Natural killer cell (primary cell): ENCODE measurements around the gene RNF214. TPM values are rescaled to one million over a fixed set of nuclear protein-coding genes. Genes with fewer than 3 reads are reported as not detected.

Experiments used
- ATAC-seq, 3 donors: fragments of 150-1000 bp in 2 of 3; fragments of 200-7000 bp in 1 of 3; cut with Tn5 transposase; 1 replicate in 1 of 3; 2 replicates in 2 of 3; pipeline ENCODE4 v1.10.0; 2021; ENCODE audit warnings: mild to moderate bottlenecking in 2 of 3, moderate library complexity in 2 of 3
- DNase-seq, 2 donors: peaks; one replicate each; pipeline versions ENCODE4 v3.0.0 to v3.0.0-alpha.2; 2013 to 2021; ENCODE audit warnings: mixed read lengths in 1 of 2
- H3K27ac ChIP-seq: one replicate; pipeline ENCODE4 v1.5.1; 2013; ENCODE audit warnings: mild to moderate bottlenecking, low read length
- H3K27me3 ChIP-seq: one replicate; pipeline ENCODE4 v1.6.1; 2013; ENCODE audit warnings: low read length; ENCODE audit not compliant: control insufficient read depth, insufficient read depth
- H3K36me3 ChIP-seq: one replicate; pipeline ENCODE4 v1.6.1; 2013; ENCODE audit warnings: low read length; ENCODE audit not compliant: control insufficient read depth, insufficient read depth
- H3K4me1 ChIP-seq: one replicate; pipeline ENCODE4 v1.6.1; 2013; ENCODE audit warnings: low read length; ENCODE audit not compliant: control insufficient read depth, insufficient read depth
- H3K4me3 ChIP-seq: one replicate; pipeline ENCODE4 v1.5.1; 2013; ENCODE audit warnings: low read length
- H3K9me3 ChIP-seq: one replicate; pipeline ENCODE4 v1.6.1; 2013; ENCODE audit warnings: low read length; ENCODE audit not compliant: control insufficient read depth, insufficient read depth
- H3K27ac Mint-ChIP-seq, 2 donors: one replicate each; pipeline ENCODE4 v1.8.0; 2022; ENCODE audit warnings: mild to moderate bottlenecking in 2 of 2, mixed read lengths in 2 of 2, moderate library complexity in 1 of 2
- H3K27me3 Mint-ChIP-seq, 2 donors: one replicate each; pipeline ENCODE4 v1.8.0; 2022; ENCODE audit warnings: low read depth in 2 of 2, mixed read lengths in 2 of 2
- H3K36me3 Mint-ChIP-seq: one replicate; pipeline ENCODE4 v1.8.0; 2022; ENCODE audit warnings: mixed read lengths
- H3K4me1 Mint-ChIP-seq, 2 donors: one replicate each; pipeline ENCODE4 v1.8.0; 2022; ENCODE audit warnings: mixed read lengths in 2 of 2
- H3K4me3 Mint-ChIP-seq: one replicate; pipeline ENCODE4 v1.8.0; 2022; ENCODE audit warnings: mild to moderate bottlenecking, moderate library complexity, mixed read lengths
- H3K9me3 Mint-ChIP-seq, 2 donors: one replicate each; pipeline ENCODE4 v1.8.0; 2022; ENCODE audit warnings: mixed read lengths in 2 of 2
- CTCF ChIP-seq: fragments of 200-600 bp; IDR thresholded peaks from one replicate; pipeline ENCODE4 v1.8.0; 2022; ENCODE audit warnings: antibody characterized with exemption
- WGBS: methylation state at CpG from one replicate; pipeline ENCODE4 v1.1.7; 2013; ENCODE audit warnings: missing lambda C conversion rate; ENCODE audit not compliant: insufficient coverage; 5-methylcytosine and 5-hydroxymethylcytosine counted together
- intact Hi-C: fragments of 100-400 bp; cut with micrococcal nuclease; formaldehyde crosslinking; loops from one replicate; pipeline ENCODE4 v1.14.2; 2022
- total RNA-seq, 4 donors: library from RNA; stranded (reverse); fragments of 120-200 nt in 1 of 4; gene quantifications; one replicate each; pipeline versions ENCODE4 v1.2.3 to v1.2.4, GENCODE V29; 2013 to 2022

Gene RNF214
- total RNA-seq, 3 donors from 2014 or later (not counting 1 experiment from before 2014, with no cell fraction given): 13.7 to 20.7 (median 17.3) TPM

DNA sequence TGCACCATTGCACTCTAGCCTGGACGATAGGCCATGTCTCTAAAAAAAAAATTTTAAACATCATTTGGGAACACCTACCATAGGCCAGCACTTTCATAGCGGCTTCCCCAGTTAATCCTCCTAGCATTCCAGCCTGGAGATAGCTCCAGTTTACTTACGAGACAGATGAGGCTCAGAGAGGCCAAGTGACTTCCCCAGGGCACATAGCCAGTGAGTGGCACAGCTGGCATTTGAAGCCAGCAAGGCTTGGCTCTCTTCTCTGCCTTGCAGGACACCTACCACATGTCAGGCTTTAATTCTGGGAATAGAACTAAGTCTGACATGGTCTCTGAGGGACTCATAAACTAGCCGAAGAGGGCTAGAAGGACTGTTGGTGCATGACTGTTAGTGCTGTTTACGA, 38.2 kb upstream of the RNF214 start:
- 98% methylated on average over 5 of the region's 5 CpGs for WGBS
- Histone ChIP-seq H3K36me3 (peaks cover 20% of the 10 kb centered on the region), H3K27ac (no peak overlapping the region), H3K27me3 (no peaks in the 10 kb centered on the region), H3K4me3 (no peak overlapping the region), H3K9me3 (no peaks in the 10 kb centered on the region), H3K4me1 (peaks cover 13% of the 10 kb centered on the region)
- no peak for TF ChIP-seq CTCF
- H3K27ac Mint-ChIP-seq: peak overlapping the region in 1 of 2 donors; percentile 40
- DNase-seq: no peak
- H3K9me3 Mint-ChIP-seq: no peaks in the 10 kb centered on the region
- H3K4me3 Mint-ChIP-seq: no peak overlapping the region
- no peaks in the 10 kb centered on the region for H3K36me3 Mint-ChIP-seq
- H3K4me1 Mint-ChIP-seq: peaks cover 0 to 10% of the 10 kb centered on the region in 2 donors
- no peak for ATAC-seq
- intact Hi-C loops: no loop called here
- no peaks in the 10 kb centered on the region for H3K27me3 Mint-ChIP-seq

DNA sequence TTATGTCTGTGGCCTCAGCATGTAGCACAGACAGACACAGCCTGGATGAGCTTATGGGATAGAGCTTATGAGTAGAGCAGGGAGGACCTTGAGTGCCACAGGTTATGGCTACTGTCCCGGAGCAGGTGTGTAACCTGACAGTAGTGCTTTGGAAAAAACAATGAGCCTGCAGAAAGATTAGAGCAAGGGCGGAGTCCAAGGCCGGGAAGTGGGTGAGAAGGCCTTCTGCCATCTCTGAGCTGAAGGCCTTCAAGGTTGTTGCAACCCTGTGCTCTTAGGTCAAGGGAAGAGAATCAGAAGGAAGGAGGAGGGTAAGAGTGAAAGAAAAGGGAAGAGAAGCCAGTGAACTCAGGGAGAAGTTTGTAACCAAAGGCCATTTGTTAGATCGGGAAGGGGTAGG, 37.2 kb upstream of the RNF214 start:
- no peak overlapping the region for H3K4me3 Mint-ChIP-seq
- H3K36me3 Mint-ChIP-seq: no peaks in the 10 kb centered on the region
- no peak for DNase-seq
- no peaks in the 10 kb centered on the region for H3K27me3 ChIP-seq
- TF ChIP-seq CTCF: no peak
- no peak overlapping the region for H3K27ac ChIP-seq
- intact Hi-C loops: no loop called here
- H3K27me3 Mint-ChIP-seq: no peaks in the 10 kb centered on the region
- WGBS: 95% methylated on average over 4 of the region's 4 CpGs
- H3K9me3 Mint-ChIP-seq: no peaks in the 10 kb centered on the region
- no peak for ATAC-seq
- H3K27ac Mint-ChIP-seq: peak overlapping the region; percentile 40 to 59
- H3K4me1 Mint-ChIP-seq: peaks cover 0 to 10% of the 10 kb centered on the region in 2 donors
- no peak overlapping the region for H3K4me3 ChIP-seq
- H3K4me1 ChIP-seq: peaks cover 4% of the 10 kb centered on the region
- H3K9me3 ChIP-seq: no peaks in the 10 kb centered on the region
- peaks cover 17% of the 10 kb centered on the region for H3K36me3 ChIP-seq

DNA sequence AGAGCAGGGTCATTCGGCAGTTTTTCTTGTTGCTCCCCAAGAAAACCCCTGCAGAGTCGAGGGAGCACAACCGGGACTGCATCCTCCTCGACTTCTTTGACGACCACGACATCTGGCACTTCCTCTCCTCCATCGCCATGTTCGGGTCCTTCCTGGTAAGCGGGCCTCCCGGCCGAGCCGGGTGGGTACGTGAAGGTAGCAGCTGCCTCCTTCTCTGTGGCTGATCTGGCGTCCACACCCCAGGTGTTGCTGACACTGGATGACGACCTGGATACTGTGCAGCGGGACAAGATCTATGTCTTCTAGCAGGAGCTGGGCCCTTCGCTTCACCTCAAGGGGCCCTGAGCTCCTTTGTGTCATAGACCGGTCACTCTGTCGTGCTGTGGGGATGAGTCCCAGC, 36.7 kb upstream of the RNF214 start:
- H3K27me3 ChIP-seq: no peaks in the 10 kb centered on the region
- H3K4me1 ChIP-seq: no peaks in the 10 kb centered on the region
- no peaks in the 10 kb centered on the region for H3K9me3 Mint-ChIP-seq
- peak overlapping the region; percentile 40 to 59 for H3K27ac Mint-ChIP-seq
- DNase-seq: no peak
- peaks cover 13% of the 10 kb centered on the region for H3K36me3 ChIP-seq
- no peaks in the 10 kb centered on the region for H3K9me3 ChIP-seq
- 85% methylated on average over 19 of the region's 19 CpGs for WGBS
- no peak for TF ChIP-seq CTCF
- no peaks in the 10 kb centered on the region for H3K36me3 Mint-ChIP-seq
- no peaks in the 10 kb centered on the region for H3K27me3 Mint-ChIP-seq
- no peak overlapping the region for H3K4me3 Mint-ChIP-seq
- H3K4me1 Mint-ChIP-seq: peaks cover 0 to 10% of the 10 kb centered on the region in 2 donors
- ATAC-seq: no peak
- no peak overlapping the region for H3K27ac ChIP-seq
- H3K4me3 ChIP-seq: no peak overlapping the region
- intact Hi-C loops: no loop called here

GRCh38 chr11:117197006-117197405, 35.5 kb upstream of the RNF214 start:
- no peak for TF ChIP-seq CTCF
- Mint-ChIP-seq H3K4me3 (no peak overlapping the region), H3K27ac (no peak overlapping the region), H3K4me1 (peaks cover 0 to 10% of the 10 kb centered on the region in 2 donors), H3K36me3 (no peaks in the 10 kb centered on the region), H3K9me3 (no peaks in the 10 kb centered on the region), H3K27me3 (no peaks in the 10 kb centered on the region)
- no peak for ATAC-seq
- no peak overlapping the region for H3K27ac ChIP-seq
- intact Hi-C loops: no loop called here
- DNase-seq: no peak
- no peaks in the 10 kb centered on the region for H3K27me3 ChIP-seq
- no peak overlapping the region for H3K4me3 ChIP-seq
- H3K9me3 ChIP-seq: no peaks in the 10 kb centered on the region
- H3K4me1 ChIP-seq: peaks cover 5% of the 10 kb centered on the region
- H3K36me3 ChIP-seq: peaks cover 11% of the 10 kb centered on the region
- 98% methylated on average over 4 of the region's 7 CpGs for WGBS
